DND-41 (cell line): ENCODE results near the gene SKAP1.
A peak's percentile ranks its signal among the peaks of the same experiment; 100 is the strongest.

Source experiments
- ATAC-seq: fragments of 200-7000 bp; cut with Tn5 transposase; 3 replicates; pipeline ENCODE4 v1.9.1; 2021; ENCODE audit warnings: low read depth; ENCODE audit not compliant: insufficient read depth
- DNase-seq: peaks from one replicate; pipeline ENCODE4 v3.0.0-alpha.2; 2020
- H2AFZ ChIP-seq: 2 replicates; pipeline ENCODE4 v1.6.0; 2012; ENCODE audit warnings: low read depth, low read length
- H3K27ac ChIP-seq: 2 replicates; pipeline ENCODE4 v1.5.1; 2012; ENCODE audit warnings: low read length, inconsistent platforms
- H3K27me3 ChIP-seq: fragments of 200-600 bp; sonication (generic); 2 replicates; pipeline ENCODE4 v1.6.0; 2012; ENCODE audit warnings: low read length, mild to moderate bottlenecking, inconsistent platforms; ENCODE audit not compliant: insufficient read depth, poor library complexity
- H3K36me3 ChIP-seq: 2 replicates; pipeline ENCODE4 v1.5.1; 2012; ENCODE audit warnings: low read length, inconsistent platforms; ENCODE audit not compliant: insufficient read depth
- H3K4me1 ChIP-seq: 2 replicates; pipeline ENCODE4 v1.5.1; 2012; ENCODE audit warnings: mild to moderate bottlenecking, low read length; ENCODE audit not compliant: insufficient read depth
- H3K4me2 ChIP-seq: 2 replicates; pipeline ENCODE4 v1.6.0; 2012; ENCODE audit warnings: mild to moderate bottlenecking, moderate library complexity, low read length, inconsistent platforms; ENCODE audit not compliant: insufficient read depth
- H3K4me3 ChIP-seq, 2 experiments: fragments of 200-600 bp in 1 of 2; shearing (Covaris generic) in 1 of 2; 2 replicates each; pipeline ENCODE4 v1.5.1; 2012 to 2016; ENCODE audit warnings: inconsistent platforms in 2 of 2, low read length in 2 of 2, mild to moderate bottlenecking in 2 of 2, low read depth in 1 of 2, moderate library complexity in 1 of 2
- H3K79me2 ChIP-seq: 2 replicates; pipeline ENCODE4 v1.6.0; 2012; ENCODE audit warnings: low read length, inconsistent platforms; ENCODE audit not compliant: insufficient read depth
- H3K9ac ChIP-seq: 2 replicates; pipeline ENCODE4 v1.6.0; 2012; ENCODE audit warnings: low read depth, mild to moderate bottlenecking, inconsistent platforms, low read length, moderate library complexity
- H3K9me3 ChIP-seq: 2 replicates; pipeline ENCODE4 v1.5.1; 2012; ENCODE audit warnings: low read length, moderate library complexity, mild to moderate bottlenecking, inconsistent platforms; ENCODE audit not compliant: insufficient read depth, severe bottlenecking
- H4K20me1 ChIP-seq: 2 replicates; pipeline ENCODE4 v1.6.0; 2012; ENCODE audit warnings: low read length; ENCODE audit not compliant: insufficient read depth
- EZH2 ChIP-seq: IDR thresholded peaks from 3 replicates; pipeline ENCODE4 v1.6.1; 2012; ENCODE audit warnings: borderline replicate concordance, low read depth, mild to moderate bottlenecking, moderate library complexity, low read length, inconsistent platforms; ENCODE audit not compliant: severe bottlenecking
- TF ChIP-seq, protein P1 (sequence below): IDR thresholded peaks from 2 replicates; pipeline ENCODE4 v1.5.1; 2012; ENCODE audit warnings: borderline replicate concordance, low read length, moderate library complexity, mild to moderate bottlenecking; ENCODE audit not compliant: poor library complexity, severe bottlenecking; ENCODE audit errors: extremely low read depth

SKAP1 gene

DNA sequence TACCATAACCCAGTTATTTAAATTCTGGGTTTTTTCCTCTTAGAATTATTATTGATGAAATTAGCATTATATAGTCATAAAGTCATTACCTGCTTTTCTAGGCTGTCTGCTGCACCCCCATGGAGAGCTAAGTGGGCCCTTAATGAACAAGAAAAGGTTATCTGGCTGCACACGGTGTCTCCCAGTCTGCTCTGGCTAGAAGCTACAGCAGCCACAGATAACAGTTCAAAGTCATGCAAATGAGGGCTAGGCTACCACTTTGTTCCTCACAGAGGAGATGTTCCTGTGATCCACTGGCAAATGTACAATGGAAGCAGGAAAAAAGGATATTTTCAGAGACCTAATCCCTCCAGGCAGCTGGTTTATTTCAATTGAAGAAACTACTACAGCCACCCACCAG lies 210.4 kb downstream of the SKAP1 start:
- no peaks in the 10 kb centered on the region for H3K9me3 ChIP-seq
- H3K4me3 ChIP-seq = no peak overlapping the region
- no peak overlapping the region for H2AFZ ChIP-seq
- ATAC-seq (no peak), DNase-seq (no peak)
- H3K4me1 ChIP-seq = no peaks in the 10 kb centered on the region
- no peak overlapping the region for H3K27ac ChIP-seq
- H3K27me3 ChIP-seq = peaks cover 50% of the 10 kb centered on the region
- no peak overlapping the region for H3K4me2 ChIP-seq
- H3K36me3 ChIP-seq = no peaks in the 10 kb centered on the region
- H3K9ac ChIP-seq = no peak overlapping the region
- H4K20me1 ChIP-seq = no peaks in the 10 kb centered on the region
- no peak for TF ChIP-seq EZH2
- TF ChIP-seq, protein P1, sequence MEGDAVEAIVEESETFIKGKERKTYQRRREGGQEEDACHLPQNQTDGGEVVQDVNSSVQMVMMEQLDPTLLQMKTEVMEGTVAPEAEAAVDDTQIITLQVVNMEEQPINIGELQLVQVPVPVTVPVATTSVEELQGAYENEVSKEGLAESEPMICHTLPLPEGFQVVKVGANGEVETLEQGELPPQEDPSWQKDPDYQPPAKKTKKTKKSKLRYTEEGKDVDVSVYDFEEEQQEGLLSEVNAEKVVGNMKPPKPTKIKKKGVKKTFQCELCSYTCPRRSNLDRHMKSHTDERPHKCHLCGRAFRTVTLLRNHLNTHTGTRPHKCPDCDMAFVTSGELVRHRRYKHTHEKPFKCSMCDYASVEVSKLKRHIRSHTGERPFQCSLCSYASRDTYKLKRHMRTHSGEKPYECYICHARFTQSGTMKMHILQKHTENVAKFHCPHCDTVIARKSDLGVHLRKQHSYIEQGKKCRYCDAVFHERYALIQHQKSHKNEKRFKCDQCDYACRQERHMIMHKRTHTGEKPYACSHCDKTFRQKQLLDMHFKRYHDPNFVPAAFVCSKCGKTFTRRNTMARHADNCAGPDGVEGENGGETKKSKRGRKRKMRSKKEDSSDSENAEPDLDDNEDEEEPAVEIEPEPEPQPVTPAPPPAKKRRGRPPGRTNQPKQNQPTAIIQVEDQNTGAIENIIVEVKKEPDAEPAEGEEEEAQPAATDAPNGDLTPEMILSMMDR = no peak
- H3K79me2 ChIP-seq = no peaks in the 10 kb centered on the region

DNA sequence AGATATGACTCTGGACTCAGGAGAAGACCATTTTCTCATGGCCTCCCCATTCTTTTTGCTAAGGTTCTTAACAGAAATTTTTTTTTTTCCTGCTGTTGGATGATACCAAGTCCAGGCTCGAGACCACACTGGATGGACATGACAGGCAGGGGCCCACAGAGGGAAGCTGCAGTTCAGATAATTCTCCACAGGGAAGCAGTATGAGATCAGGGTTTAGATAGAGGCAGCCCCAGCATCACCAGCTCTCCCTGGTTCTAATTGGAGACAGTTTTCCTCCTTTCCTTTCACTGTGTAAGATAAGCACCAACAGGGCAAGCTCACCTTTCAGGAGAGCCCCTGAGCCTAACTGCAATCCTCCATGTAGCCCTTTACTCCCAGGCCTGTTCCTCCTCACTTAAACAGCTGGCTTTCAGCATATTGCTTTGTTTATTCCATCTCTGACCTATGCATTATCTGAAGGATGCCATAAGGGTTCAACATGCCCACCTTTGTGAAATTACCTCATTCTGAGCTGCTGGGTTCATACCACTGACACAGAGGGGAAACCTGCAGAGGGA lies 214.4 kb downstream of the SKAP1 start:
- TF ChIP-seq EZH2 = no peak
- TF ChIP-seq, protein P1 = peak; percentile 16
- no peak overlapping the region for H3K27ac ChIP-seq
- H3K27me3 ChIP-seq = peaks cover 63% of the 10 kb centered on the region
- H3K4me1 ChIP-seq = no peaks in the 10 kb centered on the region
- no peak overlapping the region for H2AFZ ChIP-seq
- H3K4me3 ChIP-seq = no peak overlapping the region
- H3K36me3 ChIP-seq = no peaks in the 10 kb centered on the region
- DNase-seq (no peak), ATAC-seq (no peak)
- H4K20me1 ChIP-seq = no peaks in the 10 kb centered on the region
- no peaks in the 10 kb centered on the region for H3K9me3 ChIP-seq
- H3K79me2 ChIP-seq = no peaks in the 10 kb centered on the region
- no peak overlapping the region for H3K9ac ChIP-seq
- H3K4me2 ChIP-seq = no peak overlapping the region

DNA sequence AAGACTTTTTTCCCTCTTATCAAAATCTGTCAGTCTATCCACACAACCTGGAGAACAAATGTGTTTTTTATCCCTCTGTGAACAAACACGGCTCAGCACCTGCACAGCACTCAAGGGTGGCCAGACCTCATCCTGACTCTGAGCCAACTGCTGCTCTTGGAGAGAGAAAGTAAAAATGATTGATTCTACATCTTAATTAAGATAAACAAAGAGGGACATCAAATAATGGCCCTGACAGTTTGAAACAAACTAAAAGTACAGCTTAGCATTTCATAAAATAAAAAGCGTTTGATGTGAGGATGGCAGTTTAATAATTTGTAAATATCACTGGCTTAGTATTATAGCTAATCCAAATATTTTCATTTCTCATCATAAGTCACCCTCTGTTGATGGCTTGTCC lies 216.2 kb downstream of the SKAP1 start:
- Histone ChIP-seq H3K4me1 (no peaks in the 10 kb centered on the region), H3K36me3 (no peaks in the 10 kb centered on the region), H3K27me3 (peaks cover 65% of the 10 kb centered on the region), H3K27ac (no peak overlapping the region), H3K9ac (no peak overlapping the region), H3K79me2 (no peaks in the 10 kb centered on the region), H2AFZ (no peak overlapping the region), H3K9me3 (no peaks in the 10 kb centered on the region), H4K20me1 (no peaks in the 10 kb centered on the region), H3K4me3 (no peak overlapping the region), H3K4me2 (no peak overlapping the region)
- no peak for TF ChIP-seq EZH2
- TF ChIP-seq, protein P1 = no peak
- DNase-seq (no peak), ATAC-seq (no peak)

DNA sequence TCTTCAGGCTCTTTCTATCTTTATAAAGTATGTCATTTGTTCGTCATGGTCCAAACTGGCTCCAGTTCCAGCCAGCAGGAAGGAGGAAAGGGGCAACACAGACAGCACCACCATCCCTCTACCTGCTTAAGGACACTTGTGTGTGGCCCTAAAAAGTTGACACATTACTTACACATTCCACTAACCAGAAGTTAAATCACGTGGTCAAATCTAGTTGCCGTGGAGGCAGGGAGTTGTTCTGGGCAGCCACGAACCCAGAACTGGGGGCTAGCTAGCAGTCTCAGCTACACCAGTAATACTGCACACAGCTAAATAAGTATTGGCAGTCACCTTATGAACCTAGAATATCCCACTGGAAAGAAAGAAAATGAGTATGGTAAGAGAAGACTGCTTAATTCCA lies 218.2 kb downstream of the SKAP1 start:
- DNase-seq = no peak
- TF ChIP-seq EZH2 = no peak
- TF ChIP-seq, protein P1 = no peak
- no peak overlapping the region for H3K27ac ChIP-seq

More for the DNA sequence above, 218.2 kb downstream of the SKAP1 start:
- ATAC-seq = no peak
- Histone ChIP-seq H3K4me3 (no peak overlapping the region), H3K79me2 (no peaks in the 10 kb centered on the region), H3K27me3 (peaks cover 60% of the 10 kb centered on the region), H3K9ac (no peak overlapping the region), H3K4me1 (no peaks in the 10 kb centered on the region), H3K36me3 (no peaks in the 10 kb centered on the region), H4K20me1 (no peaks in the 10 kb centered on the region), H3K4me2 (no peak overlapping the region), H2AFZ (no peak overlapping the region), H3K9me3 (no peaks in the 10 kb centered on the region)
